Measurements from ENCODE around the gene KLHL25. TPM values are rescaled to one million over a fixed set of nuclear protein-coding genes. Genes with fewer than 3 reads are reported as not detected.
A peak's percentile ranks its signal among the peaks of the same experiment; 100 is the strongest.

The KLHL25 gene
- total and polyA plus RNA-seq, 2 of the 13 experiments (the other 11 are each of a cell fraction or from before 2014, with no cell fraction given), result 3.7 to 8.2 TPM

- TF ChIP-seq PLRG1 (conservative IDR thresholded peaks at IDR 0.05) (no peak), PATZ1 (CRISPR knock-in tag; IDR thresholded peaks at IDR 0.05) (peak; percentile 40; the same call in 1 of the 2 replicates), HOXD1 (CRISPR knock-in tag; IDR thresholded peaks at IDR 0.05) (no peak), CREB1 (IDR thresholded peaks at IDR 0.05) (no peak), CREB1 (CRISPR knock-in tag; IDR thresholded peaks at IDR 0.05) (no peak), RFX1 (IDR thresholded peaks at IDR 0.05) (no peak), ZBTB10 (CRISPR knock-in tag; IDR thresholded peaks at IDR 0.05; ENCODE audit: borderline replicate concordance) (no peak), ZNF234 (CRISPR knock-in tag; conservative IDR thresholded peaks at IDR 0.05) (no peak), ZNF614 (CRISPR knock-in tag; IDR thresholded peaks at IDR 0.05; ENCODE audit: borderline replicate concordance) (0 out of 2 replicates have a peak, but pooled peaks have one; percentile 49), ZNF772 (CRISPR knock-in tag; IDR thresholded peaks at IDR 0.05) (no peak), ERF (CRISPR knock-in tag; IDR thresholded peaks at IDR 0.05) (no peak), AGO1 (IDR thresholded peaks at IDR 0.05; ENCODE audit: low read depth, low read length, poor library complexity, severe bottlenecking) (no peak), SNAPC4 (CRISPR knock-in tag; IDR thresholded peaks at IDR 0.05) (no peak), ZNF883 (CRISPR knock-in tag; IDR thresholded peaks at IDR 0.05; ENCODE audit: not compliant biosample characterization) (no peak), MBD4 (IDR thresholded peaks at IDR 0.05; ENCODE audit: borderline replicate concordance, low read length) (no peak)
- TF ChIP-seq, protein P1, sequence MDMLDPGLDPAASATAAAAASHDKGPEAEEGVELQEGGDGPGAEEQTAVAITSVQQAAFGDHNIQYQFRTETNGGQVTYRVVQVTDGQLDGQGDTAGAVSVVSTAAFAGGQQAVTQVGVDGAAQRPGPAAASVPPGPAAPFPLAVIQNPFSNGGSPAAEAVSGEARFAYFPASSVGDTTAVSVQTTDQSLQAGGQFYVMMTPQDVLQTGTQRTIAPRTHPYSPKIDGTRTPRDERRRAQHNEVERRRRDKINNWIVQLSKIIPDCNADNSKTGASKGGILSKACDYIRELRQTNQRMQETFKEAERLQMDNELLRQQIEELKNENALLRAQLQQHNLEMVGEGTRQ (IDR thresholded peaks at IDR 0.05; ENCODE audit: low read depth, low read length), result no peak
- TF ChIP-seq, protein P1 (CRISPR knock-in tag; IDR thresholded peaks at IDR 0.05; ENCODE audit: borderline replicate concordance), result no peak
- TF ChIP-seq, protein P2, sequence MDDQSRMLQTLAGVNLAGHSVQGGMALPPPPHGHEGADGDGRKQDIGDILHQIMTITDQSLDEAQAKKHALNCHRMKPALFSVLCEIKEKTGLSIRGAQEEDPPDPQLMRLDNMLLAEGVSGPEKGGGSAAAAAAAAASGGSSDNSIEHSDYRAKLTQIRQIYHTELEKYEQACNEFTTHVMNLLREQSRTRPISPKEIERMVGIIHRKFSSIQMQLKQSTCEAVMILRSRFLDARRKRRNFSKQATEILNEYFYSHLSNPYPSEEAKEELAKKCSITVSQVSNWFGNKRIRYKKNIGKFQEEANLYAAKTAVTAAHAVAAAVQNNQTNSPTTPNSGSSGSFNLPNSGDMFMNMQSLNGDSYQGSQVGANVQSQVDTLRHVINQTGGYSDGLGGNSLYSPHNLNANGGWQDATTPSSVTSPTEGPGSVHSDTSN (CRISPR knock-in tag; IDR thresholded peaks at IDR 0.05; ENCODE audit: borderline replicate concordance), result no peak
Observed at GRCh38 chr15:85781099-85781498, 13.6 kb downstream of the KLHL25 start (continued).

Measured in HepG2 (cell line).